Measurements from ENCODE around the gene ATP1B1. TPM values are rescaled to one million over a fixed set of nuclear protein-coding genes. Genes with fewer than 3 reads are reported as not detected.

Gene ATP1B1
- total and polyA plus RNA-seq, 2 of the 8 experiments (the other 6 are each of a cell fraction or from before 2014, with no cell fraction given), result 16.3 to 76.5 TPM

DNA sequence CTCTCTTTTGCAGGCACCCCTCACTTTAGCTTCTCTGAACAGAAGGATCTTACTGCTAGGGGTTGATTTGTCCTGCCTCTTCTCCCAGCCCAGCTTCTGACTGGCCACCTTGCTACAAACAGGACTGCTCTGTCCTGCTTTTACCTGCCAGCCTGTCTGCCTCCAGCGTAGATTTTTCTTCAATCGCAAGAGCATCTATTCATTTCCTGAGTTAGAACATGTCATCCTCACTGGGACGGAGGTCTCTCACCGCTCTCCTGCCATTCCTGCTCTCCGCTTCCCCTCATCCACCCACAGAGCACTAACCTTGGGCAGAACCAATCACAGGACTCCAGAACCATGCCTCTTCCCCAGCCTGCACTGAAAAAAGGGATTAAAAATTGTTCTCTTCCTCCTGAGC is 3.5 kb upstream of the ATP1B1 start:
- POLR2A ChIA-PET (ENCODE audit: partially characterized antibody), result interaction anchor here (0.5 kb wide), 1 partner anchor 30 kb away, joined by 3 read pairs; no protein-coding TSS in a partner anchor
- Histone ChIP-seq H3K79me2 (ENCODE audit: control insufficient read depth in 1 of 2, insufficient read depth in 2 of 2, low read length in 2 of 2) (peaks cover 8 to 11% of the 10 kb centered on the region in 2 experiments), H2BK5ac (ENCODE audit: low read depth, low read length) (no peak overlapping the region), H3K27me3 (replicated peaks in 1 of 4; ENCODE audit: control insufficient read depth in 3 of 4, extremely low read depth in 1 of 4, insufficient read depth in 3 of 4, low read length in 3 of 4) (no peaks in the 10 kb centered on the region; a peak in 2 of 7 replicates), H4K20me1 (replicated peaks in 1 of 2; ENCODE audit: control insufficient read depth in 1 of 2, insufficient read depth in 2 of 2, low read length in 2 of 2) (peaks cover 0 to 2% of the 10 kb centered on the region in 2 experiments), H3K23ac (ENCODE audit: insufficient read length) (no peak overlapping the region), H3K79me1 (ENCODE audit: low read depth, low read length) (peaks cover 4% of the 10 kb centered on the region; the same call in 1 of the 2 replicates), H3K36me3 (ENCODE audit: control insufficient read depth in 2 of 4, insufficient read depth in 4 of 4, low read length in 3 of 4) (no peaks in the 10 kb centered on the region), H4K91ac (replicated peaks; ENCODE audit: insufficient read length, low read length) (no peak overlapping the region), H3K4ac (replicated peaks; ENCODE audit: insufficient read length, low read depth, low read length) (no peak overlapping the region), H3K9ac (replicated peaks in 1 of 4; ENCODE audit: extremely low read depth in 1 of 4, low read depth in 3 of 4, low read length in 3 of 4) (no peak overlapping the region), H3K18ac (ENCODE audit: extremely low read depth, low read length) (no peak overlapping the region), H4K8ac (ENCODE audit: extremely low read depth, insufficient read depth, low read length) (no peak overlapping the region), H4K5ac (ENCODE audit: insufficient read length, low read depth, low read length) (no peak overlapping the region), H2BK120ac (replicated peaks; ENCODE audit: low read depth, low read length) (no peak overlapping the region), H3K9me3 (ENCODE audit: insufficient read depth in 2 of 2, low read depth in 1 of 2, low read length in 1 of 2) (no peaks in the 10 kb centered on the region), H2BK12ac (ENCODE audit: low read depth, low read length) (peak overlapping the region; percentile 90; the same call in 1 of the 2 replicates), H2BK20ac (ENCODE audit: low read length) (0 out of 2 replicates have a peak overlapping the region, but pooled peaks have one; percentile 82), H2BK15ac (ENCODE audit: low read length) (no peak overlapping the region), H2AFZ (ENCODE audit: low read length) (peak overlapping the region; percentile 63; the same call in 1 of the 2 replicates), H3K4me2 (ENCODE audit: insufficient read depth in 1 of 2, low read depth in 2 of 2, low read length in 2 of 2) (no peak overlapping the region), H3K27ac (ENCODE audit: low read depth, low read length) (no peak overlapping the region), H3K23me2 (ENCODE audit: low read depth, low read length) (peaks cover 12% of the 10 kb centered on the region), H3K4me1 (replicated peaks in 1 of 4; ENCODE audit: control insufficient read depth in 3 of 4, insufficient read depth in 4 of 4, low read length in 3 of 4) (peaks cover 6 to 12% (median 7%) of the 10 kb centered on the region in 4 experiments; a peak in 6 of 7 replicates), H2AK5ac (ENCODE audit: low read depth, low read length) (no peak overlapping the region), H3K56ac (replicated peaks; ENCODE audit: insufficient read length, low read depth, low read length) (no peak overlapping the region), H3K4me3 (ENCODE audit: extremely low read depth in 1 of 4, insufficient read depth in 2 of 4, low read depth in 3 of 4, low read length in 4 of 4) (no peak overlapping the region), H3K14ac (ENCODE audit: insufficient read length) (no peak overlapping the region)
- 94% methylated on average over 5 of the region's 5 CpGs; no CpG with 5 or more reads in 1 of the 2 experiments for WGBS, 2 experiments (ENCODE audit: extremely low coverage in 1 of 2, insufficient coverage in 1 of 2, insufficient read length in 1 of 2, insufficient replicate concordance in 2 of 2, low coverage in 1 of 2, low lambda C conversion rate in 2 of 2, missing lambda C conversion rate in 1 of 2)
- FAIRE-seq (no peak), DNase-seq (ENCODE audit: low read depth in 1 of 2, low spot score in 2 of 2) (no peak)
- CTCF ChIA-PET (ENCODE audit: partially characterized antibody), result interaction anchor here (1.2 to 1.8 kb wide), 2 partner anchors 25 to 500 kb away, joined by 3 to 7 read pairs; no protein-coding TSS in a partner anchor
- TF ChIP-seq EP300 (IDR thresholded peaks at IDR 0.05; ENCODE audit: borderline replicate concordance in 1 of 2, low read depth in 2 of 2, low read length in 2 of 2) (no peak), SP1 (IDR thresholded peaks at IDR 0.05; ENCODE audit: low read depth, low read length) (no peak), GABPA (IDR thresholded peaks at IDR 0.05; ENCODE audit: borderline replicate concordance, insufficient read depth, low read length) (no peak), SIRT6 (IDR thresholded peaks at IDR 0.05; ENCODE audit: low read length) (no peak), KDM1A (IDR thresholded peaks at IDR 0.05; ENCODE audit: borderline replicate concordance, low read length) (no peak), CHD2 (IDR thresholded peaks at IDR 0.05; ENCODE audit: low read length) (no peak), POLR2AphosphoS5 (IDR thresholded peaks at IDR 0.05; ENCODE audit: low read depth, low read length) (no peak), KDM5A (IDR thresholded peaks at IDR 0.05; ENCODE audit: low read length) (no peak), CREB1 (IDR thresholded peaks at IDR 0.05) (no peak), BCL11A (IDR thresholded peaks at IDR 0.05; ENCODE audit: low read depth in 2 of 2, low read length in 2 of 2) (no peak), SP2 (IDR thresholded peaks at IDR 0.05; ENCODE audit: low read length) (no peak), MAFK (IDR thresholded peaks at IDR 0.05; ENCODE audit: low read depth, low read length) (no peak)
- TF ChIP-seq, protein P1, sequence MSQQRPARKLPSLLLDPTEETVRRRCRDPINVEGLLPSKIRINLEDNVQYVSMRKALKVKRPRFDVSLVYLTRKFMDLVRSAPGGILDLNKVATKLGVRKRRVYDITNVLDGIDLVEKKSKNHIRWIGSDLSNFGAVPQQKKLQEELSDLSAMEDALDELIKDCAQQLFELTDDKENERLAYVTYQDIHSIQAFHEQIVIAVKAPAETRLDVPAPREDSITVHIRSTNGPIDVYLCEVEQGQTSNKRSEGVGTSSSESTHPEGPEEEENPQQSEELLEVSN (IDR thresholded peaks at IDR 0.05), result no peak
- TF ChIP-seq, protein P2, sequence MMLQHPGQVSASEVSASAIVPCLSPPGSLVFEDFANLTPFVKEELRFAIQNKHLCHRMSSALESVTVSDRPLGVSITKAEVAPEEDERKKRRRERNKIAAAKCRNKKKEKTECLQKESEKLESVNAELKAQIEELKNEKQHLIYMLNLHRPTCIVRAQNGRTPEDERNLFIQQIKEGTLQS (IDR thresholded peaks at IDR 0.05; ENCODE audit: insufficient read depth, low read depth, low read length), result no peak

All from H1 (cell line).